Astrocyte (in vitro differentiated cells and primary cell): ENCODE results near the gene FADS3. TPM values are rescaled to one million over a fixed set of nuclear protein-coding genes. Genes with fewer than 3 reads are reported as not detected.

Source experiments
- DNase-seq: peaks from one replicate; pipeline ENCODE4 v3.0.0-alpha.2; 2010; ENCODE audit warnings: low read depth
- FAIRE-seq: peaks from 2 replicates; lab custom pipeline; 2011; peaks lifted over from hg19 to GRCh38; lab: Jason Lieb, UNC
- H2AFZ ChIP-seq: 2 replicates; pipeline ENCODE4 v1.6.0; 2012; ENCODE audit warnings: low read depth, low read length, inconsistent platforms
- H3K27ac ChIP-seq: 2 replicates; pipeline ENCODE4 v1.5.1; 2011; ENCODE audit warnings: low read depth, low read length, inconsistent platforms
- H3K27me3 ChIP-seq: 2 replicates; pipeline ENCODE4 v1.6.0; 2011; ENCODE audit warnings: low read length, inconsistent platforms; ENCODE audit not compliant: insufficient read depth
- H3K36me3 ChIP-seq: 2 replicates; pipeline ENCODE4 v1.5.1; 2011; ENCODE audit warnings: low read length, inconsistent platforms; ENCODE audit not compliant: insufficient read depth
- H3K4me1 ChIP-seq: 2 replicates; pipeline ENCODE4 v1.5.1; 2011; ENCODE audit warnings: low read length, inconsistent platforms; ENCODE audit not compliant: insufficient read depth
- H3K4me2 ChIP-seq: 2 replicates; pipeline ENCODE4 v1.6.0; 2012; ENCODE audit warnings: low read length, inconsistent platforms
- H3K4me3 ChIP-seq: 2 replicates; pipeline ENCODE4 v1.5.1; 2011; ENCODE audit warnings: low read depth, mild to moderate bottlenecking, low read length, inconsistent platforms; ENCODE audit not compliant: insufficient read depth
- H3K79me2 ChIP-seq: 2 replicates; pipeline ENCODE4 v1.6.0; 2012; ENCODE audit warnings: mild to moderate bottlenecking, low read length, inconsistent platforms; ENCODE audit not compliant: insufficient read depth
- H3K9ac ChIP-seq: 2 replicates; pipeline ENCODE4 v1.6.0; 2012; ENCODE audit warnings: mild to moderate bottlenecking, low read length, inconsistent platforms
- H3K9me3 ChIP-seq: 2 replicates; pipeline ENCODE4 v1.5.1; 2012; ENCODE audit warnings: low read depth, mild to moderate bottlenecking, low read length, inconsistent platforms; ENCODE audit not compliant: insufficient read depth
- H4K20me1 ChIP-seq: 2 replicates; pipeline ENCODE4 v1.6.0; 2012; ENCODE audit warnings: low read length, inconsistent platforms; ENCODE audit not compliant: insufficient read depth
- H3K27ac Mint-ChIP-seq: one replicate; pipeline ENCODE4 v1.8.0; 2021; ENCODE audit warnings: mild to moderate bottlenecking, mixed read lengths; ENCODE audit not compliant: unreplicated experiment
- H3K27me3 Mint-ChIP-seq: one replicate; pipeline ENCODE4 v1.8.0; 2021; ENCODE audit warnings: low read depth, mixed read lengths; ENCODE audit not compliant: unreplicated experiment
- H3K36me3 Mint-ChIP-seq: one replicate; pipeline ENCODE4 v1.8.0; 2021; ENCODE audit warnings: low read depth, mixed read lengths; ENCODE audit not compliant: unreplicated experiment
- H3K4me1 Mint-ChIP-seq: one replicate; pipeline ENCODE4 v1.8.0; 2021; ENCODE audit warnings: low read depth, mixed read lengths; ENCODE audit not compliant: unreplicated experiment
- H3K4me3 Mint-ChIP-seq: one replicate; pipeline ENCODE4 v1.8.0; 2021; ENCODE audit warnings: mild to moderate bottlenecking, moderate library complexity, mixed read lengths; ENCODE audit not compliant: unreplicated experiment
- H3K9me3 Mint-ChIP-seq: one replicate; pipeline ENCODE4 v1.8.0; 2021; ENCODE audit warnings: mild to moderate bottlenecking, mixed read lengths; ENCODE audit not compliant: unreplicated experiment
- CTCF ChIP-seq: IDR thresholded peaks from 2 replicates; pipeline ENCODE4 v1.5.1; 2011; ENCODE audit warnings: low read depth, mild to moderate bottlenecking, inconsistent platforms, low read length, moderate library complexity; ENCODE audit not compliant: insufficient read depth
- EZH2 ChIP-seq: IDR thresholded peaks from 2 replicates; pipeline ENCODE4 v1.6.1; 2012; ENCODE audit warnings: mild to moderate bottlenecking, low read length, inconsistent platforms; ENCODE audit not compliant: insufficient read depth
- total RNA-seq: library from RNA; stranded (reverse); gene quantifications from 2 replicates; pipeline ENCODE4 v1.2.1, GENCODE V29; 2021

The FADS3 gene
- total RNA-seq, 1 donor from 2014 or later: 59.1 TPM

DNA sequence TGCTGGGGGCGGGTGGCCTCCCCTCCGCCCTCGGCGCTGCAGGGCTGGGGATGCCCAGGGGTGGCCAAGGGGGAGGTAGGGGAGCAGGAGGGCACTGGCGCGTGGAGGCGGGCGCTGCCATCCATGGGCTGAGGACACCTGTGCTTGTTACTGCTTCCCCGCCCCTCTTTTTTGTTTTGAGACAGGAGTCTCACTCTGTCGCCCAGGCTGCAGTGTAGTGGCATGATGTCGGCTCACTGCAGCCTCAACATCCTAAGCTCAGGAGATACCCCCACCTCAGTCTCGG, 683 bp upstream of the FADS3 start:
- Mint-ChIP-seq H3K36me3 (peaks cover 4% of the 10 kb centered on the region), H3K27ac (no peak overlapping the region), H3K27me3 (peaks cover 8% of the 10 kb centered on the region), H3K4me1 (peaks cover 6% of the 10 kb centered on the region), H3K4me3 (peak overlapping the region; percentile 74), H3K9me3 (no peaks in the 10 kb centered on the region)
- DNase-seq (no peak), FAIRE-seq (no peak)
- peak overlapping the region; percentile 66 for H2AFZ ChIP-seq
- TF ChIP-seq CTCF (no peak), EZH2 (no peak)
- H3K79me2 ChIP-seq: peaks cover 20% of the 10 kb centered on the region
- H3K9ac ChIP-seq: no peak overlapping the region
- H3K36me3 ChIP-seq: no peaks in the 10 kb centered on the region
- peak overlapping the region; percentile 98 for H3K4me2 ChIP-seq
- no peaks in the 10 kb centered on the region for H4K20me1 ChIP-seq
- H3K27ac ChIP-seq: no peak overlapping the region
- H3K4me3 ChIP-seq: peak overlapping the region; percentile 42
- peaks cover 27% of the 10 kb centered on the region for H3K4me1 ChIP-seq
- H3K27me3 ChIP-seq: no peaks in the 10 kb centered on the region
- H3K9me3 ChIP-seq: no peaks in the 10 kb centered on the region

GRCh38 chr11:61890529-61891330, 615 bp downstream of the FADS3 start:
- Histone ChIP-seq H3K79me2 (peaks cover 33% of the 10 kb centered on the region), H3K27me3 (no peaks in the 10 kb centered on the region), H2AFZ (peak overlapping the region; percentile 74), H3K9me3 (no peaks in the 10 kb centered on the region), H3K4me1 (peaks cover 27% of the 10 kb centered on the region), H4K20me1 (peaks cover 10% of the 10 kb centered on the region), H3K4me3 (peak overlapping the region; percentile 66), H3K27ac (peak overlapping the region; percentile 12), H3K4me2 (peak overlapping the region; percentile 98), H3K9ac (peak overlapping the region; percentile 70), H3K36me3 (no peaks in the 10 kb centered on the region)
- no peaks in the 10 kb centered on the region for H3K9me3 Mint-ChIP-seq
- peak overlapping the region; percentile 66 for H3K27ac Mint-ChIP-seq
- H3K4me3 Mint-ChIP-seq: peak overlapping the region; percentile 87
- TF ChIP-seq CTCF: no peak
- no peak for TF ChIP-seq EZH2
- peaks cover 9% of the 10 kb centered on the region for H3K36me3 Mint-ChIP-seq
- DNase-seq: peak; percentile 72
- no peak for FAIRE-seq
- H3K4me1 Mint-ChIP-seq: peaks cover 6% of the 10 kb centered on the region
- H3K27me3 Mint-ChIP-seq: peaks cover 3% of the 10 kb centered on the region

DNA sequence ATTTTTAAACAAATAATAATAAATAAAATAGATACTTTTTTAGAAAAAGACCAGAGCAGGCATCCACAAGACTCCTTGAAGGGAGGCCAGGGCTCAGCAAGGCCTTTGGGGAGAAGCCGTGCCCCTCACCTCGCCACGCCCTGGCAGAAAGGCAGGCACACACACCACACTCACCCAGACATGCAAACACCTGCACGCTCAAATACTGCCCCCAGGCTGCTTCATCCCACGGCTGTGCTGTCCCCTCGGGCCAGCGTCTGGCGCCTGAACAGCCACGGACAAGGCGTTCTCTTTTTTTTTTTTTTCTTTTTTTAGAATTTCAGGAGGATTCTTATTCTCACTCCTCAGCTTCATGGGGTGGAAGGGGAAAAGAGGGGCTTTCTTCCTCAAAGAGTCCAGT, 1.5 kb downstream of the FADS3 start:
- Histone ChIP-seq H3K27me3 (no peaks in the 10 kb centered on the region), H3K9me3 (no peaks in the 10 kb centered on the region), H3K9ac (no peak overlapping the region), H3K79me2 (peaks cover 40% of the 10 kb centered on the region), H3K27ac (no peak overlapping the region), H3K4me3 (no peak overlapping the region), H3K4me2 (peak overlapping the region; percentile 98), H4K20me1 (peaks cover 19% of the 10 kb centered on the region), H2AFZ (no peak overlapping the region), H3K4me1 (peaks cover 27% of the 10 kb centered on the region), H3K36me3 (no peaks in the 10 kb centered on the region)
- no peak overlapping the region for H3K27ac Mint-ChIP-seq
- FAIRE-seq (no peak), DNase-seq (no peak)
- H3K27me3 Mint-ChIP-seq: no peaks in the 10 kb centered on the region
- TF ChIP-seq EZH2: no peak
- no peaks in the 10 kb centered on the region for H3K9me3 Mint-ChIP-seq
- peak overlapping the region; percentile 87 for H3K4me3 Mint-ChIP-seq
- H3K36me3 Mint-ChIP-seq: peaks cover 13% of the 10 kb centered on the region
- H3K4me1 Mint-ChIP-seq: peaks cover 6% of the 10 kb centered on the region
